Activated CD4-positive, alpha-beta T cell treated with anti-CD3 and anti-CD28 coated beads, Interleukin-2, amount 10 ng/mL, durations not matched to agents 7 days and 5 days (primary cell): ENCODE results near the gene SIGLECL1. TPM values are rescaled to one million over a fixed set of nuclear protein-coding genes. Genes with fewer than 3 reads are reported as not detected.

ENCODE experiments used
- CTCF ChIA-PET: fragments of 350-600 bp; sonication (Branson Sonifier 250); formaldehyde crosslinking; loops from one replicate; lab custom pipeline; 2021; ENCODE audit warnings: antibody characterized with exemption; lab: Charles Lee
- POLR2A ChIA-PET: fragments of 350-600 bp; sonication (Branson Sonifier 250); formaldehyde crosslinking; loops from one replicate; lab custom pipeline; 2021; ENCODE audit warnings: antibody characterized with exemption; lab: Charles Lee
- DNase-seq: peaks from one replicate; pipeline ENCODE4 v3.0.0-alpha.2; 2020
- H3K27ac Mint-ChIP-seq: one replicate; pipeline ENCODE4 v1.8.0; 2021; ENCODE audit warnings: mild to moderate bottlenecking, moderate library complexity, mixed read lengths
- H3K27me3 Mint-ChIP-seq: one replicate; pipeline ENCODE4 v1.8.0; 2021; ENCODE audit warnings: mixed read lengths
- H3K36me3 Mint-ChIP-seq: one replicate; pipeline ENCODE4 v1.8.0; 2021; ENCODE audit warnings: low read depth, mixed read lengths
- H3K4me1 Mint-ChIP-seq: one replicate; pipeline ENCODE4 v1.8.0; 2021; ENCODE audit warnings: mixed read lengths
- H3K4me3 Mint-ChIP-seq: one replicate; pipeline ENCODE4 v1.8.0; 2021; ENCODE audit warnings: mild to moderate bottlenecking, moderate library complexity, mixed read lengths
- H3K9me3 Mint-ChIP-seq: one replicate; pipeline ENCODE4 v1.8.0; 2021; ENCODE audit warnings: mixed read lengths
- total RNA-seq, 2 experiments: library from RNA; stranded (reverse); gene quantifications; one replicate each; pipeline ENCODE4 v1.2.3, GENCODE V29; 2021

SIGLECL1 gene
- total RNA-seq, 2 experiments from 2014 or later = not detected

DNA sequence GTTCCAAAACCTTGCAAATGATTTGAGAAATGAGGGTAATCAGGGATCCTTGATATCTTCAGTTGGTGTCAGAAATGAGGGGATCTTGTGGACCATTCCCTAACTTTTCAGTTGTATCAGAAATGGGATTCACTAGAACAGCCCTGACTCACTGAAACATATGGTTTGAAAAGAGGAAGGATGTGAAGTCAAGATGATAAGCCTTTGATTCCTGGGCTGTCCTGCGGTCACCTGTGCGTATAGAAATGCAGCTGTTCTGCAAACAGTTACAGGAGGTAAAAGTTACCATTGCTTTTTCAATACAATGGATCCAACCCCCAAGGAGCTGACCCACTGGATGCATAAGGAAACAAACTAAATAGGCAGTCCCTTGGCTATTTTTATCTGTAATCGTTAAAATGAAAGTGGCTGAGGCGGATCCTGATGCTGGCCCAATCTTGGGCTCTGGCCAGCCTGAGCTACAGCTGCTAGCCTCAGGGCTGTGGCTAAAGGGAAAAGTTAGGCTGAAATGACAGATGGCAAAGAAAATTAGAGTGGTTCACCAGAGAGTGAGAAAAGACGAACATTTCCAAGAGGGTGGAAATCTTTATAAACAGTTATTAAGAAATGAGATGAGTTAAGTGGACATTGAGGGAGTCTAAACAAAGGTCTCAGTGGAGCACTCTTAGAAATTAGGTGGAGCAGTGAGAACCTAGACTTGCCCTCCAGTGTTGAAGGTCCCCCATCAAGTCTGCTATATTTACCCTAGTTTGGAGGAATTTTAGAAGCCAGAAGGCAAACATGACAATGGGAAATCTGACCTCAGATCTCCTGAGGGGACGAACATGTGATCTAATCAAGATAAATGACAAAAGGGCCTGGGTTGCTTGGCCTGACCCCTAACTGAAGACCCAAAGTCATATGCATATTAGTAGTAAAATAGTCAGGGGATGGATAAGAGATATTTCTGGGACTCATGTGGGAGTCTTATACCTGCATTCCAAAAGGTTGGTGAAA lies 7.6 kb downstream of the SIGLECL1 start:
- Mint-ChIP-seq H3K4me3 (peak overlapping the region; percentile 2), H3K27ac (peak overlapping the region; percentile 34), H3K4me1 (peaks cover 46% of the 10 kb centered on the region), H3K27me3 (peaks cover 15% of the 10 kb centered on the region), H3K9me3 (no peaks in the 10 kb centered on the region), H3K36me3 (no peaks in the 10 kb centered on the region)
- ChIA-PET POLR2A (interaction anchor here (0.5 kb wide), 1 partner anchor 43 kb away, joined by 4 read pairs; no protein-coding TSS in a partner anchor), CTCF (interaction anchor here (0.7 to 2.0 kb wide), 8 partner anchors 10 to 105 kb away, joined by 3 to 13 read pairs (median 5); no protein-coding TSS in a partner anchor)
- DNase-seq = peak; percentile 37

DNA sequence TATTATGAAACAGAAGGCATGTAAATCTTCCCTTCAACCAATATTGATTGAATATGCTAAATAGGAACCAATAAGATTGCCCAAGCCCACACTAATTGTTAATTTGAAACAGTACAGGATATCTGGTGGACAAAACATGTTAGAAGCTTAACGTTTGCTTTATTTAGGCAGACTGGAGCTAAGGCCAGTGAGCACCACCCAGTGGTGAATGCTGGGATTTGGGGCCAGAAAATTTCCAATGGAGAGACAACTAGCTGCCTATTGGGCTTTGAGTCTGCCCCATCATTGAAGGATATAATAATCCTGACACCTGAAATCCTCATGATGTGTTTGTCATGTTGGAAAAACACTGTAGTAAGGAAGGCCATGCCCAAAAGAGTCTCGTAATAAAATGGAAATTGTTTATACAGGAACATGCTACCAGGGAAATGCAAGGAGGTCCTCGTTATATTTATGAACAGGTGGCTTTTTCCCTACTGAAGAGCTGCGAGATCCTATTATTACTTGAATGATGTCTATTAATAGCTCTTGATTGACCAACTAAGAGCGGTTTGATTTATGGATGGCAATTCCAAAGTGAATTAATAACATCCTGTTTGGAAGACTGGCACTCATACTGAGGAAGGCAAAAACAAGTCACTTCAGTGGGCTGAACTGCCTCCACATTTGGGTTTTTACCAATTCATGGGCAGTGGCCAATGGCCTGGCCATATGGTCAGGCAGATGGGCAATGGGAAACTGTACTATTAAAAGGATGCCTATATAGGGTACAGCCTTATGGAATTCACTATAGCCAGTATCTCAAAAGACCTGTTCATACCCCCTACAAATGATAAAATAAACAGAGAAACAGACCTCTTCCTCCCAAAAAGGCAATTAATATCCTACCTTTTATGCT lies 8.7 kb downstream of the SIGLECL1 start:
- H3K4me3 Mint-ChIP-seq = no peak overlapping the region
- H3K4me1 Mint-ChIP-seq = peaks cover 38% of the 10 kb centered on the region
- peaks cover 21% of the 10 kb centered on the region for H3K27me3 Mint-ChIP-seq
- H3K36me3 Mint-ChIP-seq = no peaks in the 10 kb centered on the region
- H3K9me3 Mint-ChIP-seq = no peaks in the 10 kb centered on the region
- POLR2A ChIA-PET = no interaction called here
- no peak overlapping the region for H3K27ac Mint-ChIP-seq
- DNase-seq = peak; percentile 64
- CTCF ChIA-PET = interaction anchor here (0.6 to 1.5 kb wide), 10 partner anchors 10 to 196 kb away, joined by 3 to 13 read pairs (median 4); no protein-coding TSS in a partner anchor

DNA sequence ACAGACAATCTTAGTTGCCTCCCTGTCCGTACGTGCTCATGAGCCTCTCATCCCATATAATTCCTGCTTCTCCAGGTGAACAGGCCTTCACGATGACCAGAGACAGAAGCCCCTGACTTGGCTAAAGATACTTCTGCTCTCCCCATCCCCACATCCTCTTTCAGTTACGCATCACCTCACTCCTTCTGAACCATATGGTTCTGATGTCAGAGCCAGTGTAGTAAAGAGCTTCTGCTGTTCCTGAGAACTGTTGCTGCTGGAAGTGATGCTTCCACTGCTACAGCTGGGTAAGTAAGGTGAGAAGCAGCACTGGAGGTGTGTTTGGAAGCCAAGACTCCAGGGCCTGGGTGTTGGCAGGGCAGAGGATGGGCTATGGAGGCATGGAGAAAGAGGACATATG lies 12.9 kb downstream of the SIGLECL1 start:
- ChIA-PET CTCF (no interaction called here), POLR2A (no interaction called here)
- H3K4me1 Mint-ChIP-seq = peaks cover 10% of the 10 kb centered on the region
- peaks cover 23% of the 10 kb centered on the region for H3K27me3 Mint-ChIP-seq
- H3K27ac Mint-ChIP-seq = no peak overlapping the region
- no peaks in the 10 kb centered on the region for H3K9me3 Mint-ChIP-seq
- H3K4me3 Mint-ChIP-seq = no peak overlapping the region
- H3K36me3 Mint-ChIP-seq = no peaks in the 10 kb centered on the region
- no peak for DNase-seq

DNA sequence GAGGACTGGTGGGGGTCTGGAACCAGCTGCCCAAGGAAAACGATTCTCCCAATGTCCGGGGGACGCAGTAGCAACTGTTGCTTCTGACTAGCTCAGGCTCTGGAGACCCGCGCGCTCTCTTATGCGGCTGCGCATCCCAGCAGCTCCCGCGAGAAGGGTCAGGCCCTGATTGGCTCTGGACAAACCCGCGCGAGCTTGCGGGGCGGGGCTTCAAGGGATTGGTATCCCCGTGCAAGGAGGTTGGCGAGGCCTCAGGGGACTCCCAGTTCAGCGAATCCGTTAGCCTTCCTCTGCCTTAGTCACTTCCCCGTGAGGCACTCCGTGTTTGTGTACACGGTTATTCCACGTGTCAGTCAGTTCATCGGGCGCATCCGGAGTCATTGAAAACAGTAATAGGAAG lies 20.2 kb downstream of the SIGLECL1 start:
- Mint-ChIP-seq H3K27ac (no peak overlapping the region), H3K27me3 (peaks cover 4% of the 10 kb centered on the region), H3K4me3 (no peak overlapping the region), H3K36me3 (no peaks in the 10 kb centered on the region), H3K4me1 (peaks cover 28% of the 10 kb centered on the region), H3K9me3 (no peaks in the 10 kb centered on the region)
- ChIA-PET POLR2A (no interaction called here), CTCF (interaction anchor here (1.0 to 1.5 kb wide), 3 partner anchors 10 to 44 kb away, joined by 3 to 5 read pairs (median 3); no protein-coding TSS in a partner anchor)
- DNase-seq = no peak

DNA sequence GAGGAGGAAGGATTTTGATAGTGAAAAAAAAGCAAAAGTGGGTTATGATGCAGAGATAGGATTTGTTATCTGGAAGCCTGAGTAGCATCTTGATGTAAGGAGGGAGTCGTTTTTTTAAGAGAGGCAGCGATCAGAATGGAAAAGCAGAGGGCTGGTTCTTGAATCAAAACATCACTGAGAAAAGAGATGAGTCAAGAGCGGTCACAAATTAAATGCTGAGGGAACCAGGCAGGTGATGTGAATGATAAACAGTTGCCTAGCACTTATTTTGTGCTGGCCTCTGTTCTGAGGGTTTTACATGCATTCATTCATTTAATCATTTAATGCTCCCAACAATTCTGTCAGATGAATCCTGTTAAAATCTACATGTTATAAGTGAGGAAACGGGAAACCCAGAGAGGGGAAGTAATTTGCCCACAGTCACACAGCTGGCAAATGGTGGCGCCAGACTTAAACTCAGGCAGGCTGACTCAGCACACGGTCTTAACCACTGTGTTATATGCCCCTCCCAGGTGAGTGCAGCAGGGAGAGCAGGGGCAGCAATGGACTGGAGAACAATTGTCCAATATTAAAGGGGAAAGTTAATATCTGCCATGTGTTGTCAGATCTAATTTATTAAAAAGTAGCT lies 21.4 kb downstream of the SIGLECL1 start:
- ChIA-PET CTCF (interaction anchor here (1.0 kb wide), 1 partner anchor 43 kb away, joined by 3 read pairs; no protein-coding TSS in a partner anchor), POLR2A (no interaction called here)
- Mint-ChIP-seq H3K9me3 (no peaks in the 10 kb centered on the region), H3K4me1 (peaks cover 26% of the 10 kb centered on the region), H3K27me3 (peaks cover 4% of the 10 kb centered on the region), H3K4me3 (no peak overlapping the region), H3K36me3 (no peaks in the 10 kb centered on the region), H3K27ac (peak overlapping the region; percentile 80)
- DNase-seq = peak; percentile 42

DNA sequence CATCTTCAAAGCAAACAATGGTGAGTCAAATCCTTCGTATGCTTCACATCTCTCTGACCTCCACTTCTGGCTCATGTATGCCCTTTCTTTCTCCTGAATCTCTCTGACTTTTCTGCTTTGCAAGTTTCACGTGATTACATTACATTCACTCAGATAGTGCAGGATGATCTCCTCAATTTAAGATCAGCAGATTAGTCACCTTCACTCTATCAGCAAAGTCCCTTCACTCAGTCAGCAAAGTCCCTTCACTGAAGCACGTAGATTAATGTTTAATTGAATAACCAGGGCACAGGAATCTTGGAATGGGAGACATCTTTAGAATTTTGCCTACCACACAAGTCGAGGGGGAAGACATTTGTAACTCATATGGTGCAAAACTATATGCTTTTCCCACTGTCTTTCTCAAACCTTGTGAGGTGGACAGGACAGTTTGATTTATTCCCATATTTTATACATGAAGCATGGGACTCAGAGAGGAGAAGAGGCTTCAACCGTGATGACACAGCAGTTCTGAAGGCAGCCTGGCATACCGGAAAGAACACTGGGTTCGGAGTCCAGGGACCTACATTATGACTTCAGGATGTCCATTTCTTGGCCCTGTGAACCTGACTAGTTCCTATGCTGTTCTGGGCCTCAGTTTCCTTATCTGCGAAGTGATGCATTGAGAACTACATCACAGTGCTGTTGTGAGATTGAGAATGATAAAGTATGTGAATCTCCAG lies 23.3 kb downstream of the SIGLECL1 start:
- no peaks in the 10 kb centered on the region for H3K36me3 Mint-ChIP-seq
- POLR2A ChIA-PET = no interaction called here
- peaks cover 2% of the 10 kb centered on the region for H3K9me3 Mint-ChIP-seq
- peaks cover 26% of the 10 kb centered on the region for H3K4me1 Mint-ChIP-seq
- no peak overlapping the region for H3K4me3 Mint-ChIP-seq
- CTCF ChIA-PET = no interaction called here
- DNase-seq = no peak
- peak overlapping the region; percentile 4 for H3K27ac Mint-ChIP-seq
- H3K27me3 Mint-ChIP-seq = peaks cover 14% of the 10 kb centered on the region

DNA sequence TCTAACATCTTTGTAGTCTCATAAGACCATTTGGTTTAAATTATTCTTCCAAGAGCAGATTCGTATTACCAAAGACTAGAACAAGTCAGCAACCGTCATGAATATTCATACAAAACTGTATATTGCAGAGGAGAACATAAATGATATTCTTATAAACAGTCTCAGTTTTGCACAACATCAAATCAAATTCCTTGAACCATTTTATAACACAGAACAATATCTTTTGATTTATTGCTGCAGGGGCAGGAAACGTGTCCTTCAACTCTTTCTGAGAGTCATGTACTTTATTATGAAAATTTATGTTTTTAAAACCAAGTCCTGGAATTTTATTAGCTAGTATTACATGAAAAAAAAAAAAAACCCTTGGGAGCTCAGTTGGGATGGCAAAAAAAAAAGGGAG lies 26.2 kb downstream of the SIGLECL1 start:
- Mint-ChIP-seq H3K27me3 (peaks cover 33% of the 10 kb centered on the region), H3K27ac (no peak overlapping the region), H3K4me1 (peaks cover 19% of the 10 kb centered on the region), H3K36me3 (no peaks in the 10 kb centered on the region), H3K4me3 (no peak overlapping the region), H3K9me3 (peaks cover 9% of the 10 kb centered on the region)
- DNase-seq = no peak
- CTCF ChIA-PET = no interaction called here
- POLR2A ChIA-PET = no interaction called here

DNA sequence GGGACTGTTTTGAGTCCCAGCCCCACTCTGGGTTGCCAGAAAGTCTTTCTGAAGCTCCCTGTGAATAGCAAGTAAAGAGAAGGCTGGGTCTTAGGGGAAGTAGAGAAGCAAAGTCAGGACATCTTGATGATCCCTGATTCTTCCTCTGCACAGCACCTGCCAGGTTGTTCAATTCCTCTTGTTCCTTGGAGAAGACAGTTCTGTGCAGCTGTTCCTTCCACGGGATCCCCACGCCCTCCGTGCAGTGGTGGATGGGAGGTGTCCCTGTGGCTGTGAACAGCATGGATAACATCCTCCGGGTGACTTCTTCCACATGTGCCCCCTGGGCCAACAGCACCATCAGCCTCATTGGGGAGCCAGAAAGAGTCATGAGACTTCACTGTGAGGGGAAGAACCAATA lies 31.5 kb downstream of the SIGLECL1 start:
- H3K27ac Mint-ChIP-seq = no peak overlapping the region
- H3K9me3 Mint-ChIP-seq = peaks cover 9% of the 10 kb centered on the region
- H3K4me3 Mint-ChIP-seq = no peak overlapping the region
- H3K27me3 Mint-ChIP-seq = peaks cover 46% of the 10 kb centered on the region
- POLR2A ChIA-PET = no interaction called here
- no peaks in the 10 kb centered on the region for H3K4me1 Mint-ChIP-seq
- DNase-seq = no peak
- CTCF ChIA-PET = no interaction called here
- H3K36me3 Mint-ChIP-seq = no peaks in the 10 kb centered on the region

DNA sequence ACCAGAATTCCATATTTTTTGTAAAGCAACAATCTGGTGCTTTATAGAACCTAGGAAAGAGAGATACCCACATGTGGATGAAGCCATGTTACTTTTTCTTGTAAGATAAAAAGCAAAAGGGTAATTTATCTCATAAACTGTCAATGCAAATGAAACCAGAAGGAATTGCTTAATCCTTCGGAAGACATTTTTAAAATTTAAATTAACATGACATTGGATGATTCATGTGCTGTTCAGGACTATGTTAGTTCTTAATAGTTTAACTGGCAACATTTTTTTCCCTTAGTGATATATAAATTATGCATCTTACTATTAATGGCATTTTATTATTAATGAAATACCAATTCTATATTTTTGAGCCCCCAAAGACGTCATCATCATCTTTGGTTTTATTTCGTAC lies 34.8 kb downstream of the SIGLECL1 start:
- H3K9me3 Mint-ChIP-seq = peaks cover 3% of the 10 kb centered on the region
- DNase-seq = no peak
- H3K27me3 Mint-ChIP-seq = peaks cover 23% of the 10 kb centered on the region
- H3K4me3 Mint-ChIP-seq = no peak overlapping the region
- no peaks in the 10 kb centered on the region for H3K36me3 Mint-ChIP-seq
- ChIA-PET POLR2A (no interaction called here), CTCF (no interaction called here)
- no peaks in the 10 kb centered on the region for H3K4me1 Mint-ChIP-seq
- no peak overlapping the region for H3K27ac Mint-ChIP-seq

DNA sequence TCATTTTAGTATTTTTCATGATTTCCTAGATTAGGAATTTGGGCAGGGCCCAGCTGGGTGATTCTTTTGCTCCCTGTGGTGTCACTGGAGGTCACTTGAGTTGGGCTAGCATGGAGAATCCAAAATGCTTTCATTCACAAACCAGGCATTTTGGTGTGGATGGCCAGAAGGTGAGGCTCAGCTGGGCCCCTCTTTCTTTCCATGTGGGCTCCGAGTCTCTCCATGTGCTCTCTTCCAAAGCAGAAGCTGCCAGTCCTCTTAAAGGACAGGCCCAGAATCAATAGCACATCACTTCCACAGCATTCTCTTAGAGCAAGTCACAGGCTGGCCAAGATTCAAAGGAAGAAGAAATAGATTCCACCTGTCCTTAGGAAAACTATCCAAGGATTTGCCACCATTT lies 38.8 kb downstream of the SIGLECL1 start:
- CTCF ChIA-PET = no interaction called here
- no peak for DNase-seq
- Mint-ChIP-seq H3K36me3 (no peaks in the 10 kb centered on the region), H3K4me1 (no peaks in the 10 kb centered on the region), H3K9me3 (no peaks in the 10 kb centered on the region), H3K27ac (no peak overlapping the region), H3K27me3 (peaks cover 6% of the 10 kb centered on the region), H3K4me3 (no peak overlapping the region)
- POLR2A ChIA-PET = no interaction called here

DNA sequence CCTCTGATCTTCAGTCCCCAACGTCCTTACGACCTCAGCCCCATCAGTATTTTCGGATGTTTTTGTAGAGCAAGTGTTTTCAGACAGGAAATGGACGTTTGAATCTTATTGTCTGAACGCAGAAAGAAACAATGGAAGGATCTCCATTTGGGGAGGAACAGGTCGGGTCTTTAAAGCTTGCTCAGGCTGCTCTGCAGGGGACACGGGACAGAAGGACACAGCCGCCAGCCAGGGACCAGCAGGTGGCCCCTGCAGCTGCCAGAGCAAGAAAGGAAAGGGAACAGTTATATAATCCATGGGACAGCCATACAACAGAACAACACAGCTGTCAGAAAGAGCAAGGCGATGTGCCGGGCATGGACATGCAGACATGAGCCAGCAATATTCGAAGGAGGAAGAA lies 42.1 kb downstream of the SIGLECL1 start:
- H3K27ac Mint-ChIP-seq = no peak overlapping the region
- H3K4me3 Mint-ChIP-seq = no peak overlapping the region
- no peaks in the 10 kb centered on the region for H3K36me3 Mint-ChIP-seq
- H3K4me1 Mint-ChIP-seq = no peaks in the 10 kb centered on the region
- DNase-seq = no peak
- ChIA-PET POLR2A (no interaction called here), CTCF (no interaction called here)
- no peaks in the 10 kb centered on the region for H3K9me3 Mint-ChIP-seq
- peaks cover 2% of the 10 kb centered on the region for H3K27me3 Mint-ChIP-seq
